Activated naive CD8-positive, alpha-beta T cell treated with anti-CD3 and anti-CD28 coated beads for 36 hours (primary cell): Measurements from ENCODE around the gene RFXANK. TPM values are rescaled to one million over a fixed set of nuclear protein-coding genes. Genes with fewer than 3 reads are reported as not detected.

Experiments used
- DNase-seq: peaks from one replicate; pipeline ENCODE4 v3.0.0; 2021
- H3K27ac Mint-ChIP-seq: one replicate; pipeline ENCODE4 v1.8.0; 2022; ENCODE audit warnings: mild to moderate bottlenecking, moderate library complexity, mixed read lengths
- H3K27me3 Mint-ChIP-seq: one replicate; pipeline ENCODE4 v1.8.0; 2022; ENCODE audit warnings: mild to moderate bottlenecking, mixed read lengths
- H3K36me3 Mint-ChIP-seq: one replicate; pipeline ENCODE4 v1.8.0; 2021; ENCODE audit warnings: mild to moderate bottlenecking, mixed read lengths
- H3K4me1 Mint-ChIP-seq: one replicate; pipeline ENCODE4 v1.8.0; 2021; ENCODE audit warnings: mixed read lengths
- H3K4me3 Mint-ChIP-seq: one replicate; pipeline ENCODE4 v1.8.0; 2022; ENCODE audit warnings: mild to moderate bottlenecking, moderate library complexity, mixed read lengths
- H3K9me3 Mint-ChIP-seq: one replicate; pipeline ENCODE4 v1.8.0; 2022; ENCODE audit warnings: mixed read lengths
- total RNA-seq, 2 experiments: library from RNA; stranded (reverse); gene quantifications; one replicate each; pipeline ENCODE4 v1.2.3, GENCODE V29; 2021

RFXANK gene
- total RNA-seq, 2 experiments from 2014 or later, result 84.6 to 85.4 TPM

DNA sequence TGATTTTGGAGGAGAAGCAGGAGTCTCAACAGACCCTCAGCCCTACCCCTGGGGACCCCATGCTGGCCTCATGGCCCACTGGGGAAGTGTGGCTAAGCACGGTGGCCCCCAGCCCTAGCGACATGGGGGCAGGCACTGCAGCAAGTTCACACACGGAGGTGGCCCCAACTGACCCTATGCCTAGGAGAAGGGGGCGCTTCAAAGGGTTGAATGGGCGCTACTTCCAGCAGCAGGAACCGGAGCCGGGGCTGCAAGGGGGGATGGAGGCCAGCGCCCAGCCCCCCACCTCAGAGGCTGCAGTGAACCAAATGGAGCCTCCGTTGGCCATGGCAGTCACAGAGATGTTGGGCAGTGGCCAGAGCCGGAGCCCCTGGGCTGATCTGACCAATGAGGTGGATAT is 34.6 kb downstream of the RFXANK start:
- DNase-seq, result no peak
- H3K4me3 Mint-ChIP-seq, result no peak overlapping the region
- no peak overlapping the region for H3K27ac Mint-ChIP-seq
- no peaks in the 10 kb centered on the region for H3K9me3 Mint-ChIP-seq
- no peaks in the 10 kb centered on the region for H3K36me3 Mint-ChIP-seq
- H3K4me1 Mint-ChIP-seq, result peaks cover 1% of the 10 kb centered on the region
- H3K27me3 Mint-ChIP-seq, result peaks cover 38% of the 10 kb centered on the region

- H3K27ac Mint-ChIP-seq, result no peak overlapping the region
- peaks cover 1% of the 10 kb centered on the region for H3K4me1 Mint-ChIP-seq
- DNase-seq, result no peak
- no peak overlapping the region for H3K4me3 Mint-ChIP-seq
- H3K9me3 Mint-ChIP-seq, result no peaks in the 10 kb centered on the region
- peaks cover 38% of the 10 kb centered on the region for H3K27me3 Mint-ChIP-seq
- H3K36me3 Mint-ChIP-seq, result no peaks in the 10 kb centered on the region
These were observed 35.2 kb downstream of the RFXANK start for GRCh38 chr19:19227217-19227616.

- DNase-seq, result no peak
- Mint-ChIP-seq H3K27ac (no peak overlapping the region), H3K36me3 (no peaks in the 10 kb centered on the region), H3K4me1 (peaks cover 1% of the 10 kb centered on the region), H3K4me3 (no peak overlapping the region), H3K27me3 (peaks cover 21% of the 10 kb centered on the region), H3K9me3 (peaks cover 5% of the 10 kb centered on the region)
These were observed 37.6 kb downstream of the RFXANK start for GRCh38 chr19:19229701-19230100.

DNA sequence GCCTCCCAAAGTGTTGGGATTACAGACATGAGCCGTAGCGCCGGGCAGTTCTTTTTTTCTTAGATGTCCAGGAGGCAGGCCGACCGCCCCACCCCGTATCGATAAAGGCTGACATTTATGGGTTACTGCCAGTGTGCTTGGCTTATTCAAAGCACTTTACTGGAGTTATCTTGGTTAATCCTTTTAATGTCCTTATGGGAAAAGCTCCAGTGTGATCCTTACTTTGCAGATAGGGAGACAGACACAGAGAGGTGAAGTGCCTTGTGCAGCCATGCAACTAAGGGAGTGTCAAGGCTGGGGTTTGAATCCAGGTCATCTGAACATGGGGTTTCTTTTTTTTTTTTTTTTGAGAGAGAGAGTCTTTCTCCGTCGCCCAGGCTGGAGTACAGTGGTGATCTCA is 38.9 kb downstream of the RFXANK start:
- H3K36me3 Mint-ChIP-seq, result no peaks in the 10 kb centered on the region
- no peak overlapping the region for H3K27ac Mint-ChIP-seq
- H3K4me3 Mint-ChIP-seq, result no peak overlapping the region

GRCh38 chr19:19232261-19232721 is 40.2 kb downstream of the RFXANK start:
- Mint-ChIP-seq H3K4me3 (no peak overlapping the region), H3K27me3 (peaks cover 19% of the 10 kb centered on the region), H3K27ac (no peak overlapping the region), H3K36me3 (no peaks in the 10 kb centered on the region), H3K9me3 (peaks cover 13% of the 10 kb centered on the region), H3K4me1 (no peaks in the 10 kb centered on the region)
- DNase-seq, result no peak

More for the DNA sequence above, 38.9 kb downstream of the RFXANK start:
- peaks cover 20% of the 10 kb centered on the region for H3K27me3 Mint-ChIP-seq
- H3K9me3 Mint-ChIP-seq, result peaks cover 8% of the 10 kb centered on the region
- no peaks in the 10 kb centered on the region for H3K4me1 Mint-ChIP-seq
- no peak for DNase-seq

- no peaks in the 10 kb centered on the region for H3K36me3 Mint-ChIP-seq
- no peaks in the 10 kb centered on the region for H3K4me1 Mint-ChIP-seq
- H3K4me3 Mint-ChIP-seq, result no peak overlapping the region
- no peak overlapping the region for H3K27ac Mint-ChIP-seq
- no peak for DNase-seq
- peaks cover 13% of the 10 kb centered on the region for H3K9me3 Mint-ChIP-seq
- peaks cover 17% of the 10 kb centered on the region for H3K27me3 Mint-ChIP-seq
These were observed 42.3 kb downstream of the RFXANK start for GRCh38 chr19:19234220-19234816.

GRCh38 chr19:19236173-19236572 is 44.1 kb downstream of the RFXANK start:
- no peaks in the 10 kb centered on the region for H3K4me1 Mint-ChIP-seq
- DNase-seq, result no peak
- peaks cover 13% of the 10 kb centered on the region for H3K9me3 Mint-ChIP-seq

GRCh38 chr19:19238126-19238894 is 46.3 kb downstream of the RFXANK start:
- DNase-seq, result no peak
- no peak overlapping the region for H3K27ac Mint-ChIP-seq
- H3K9me3 Mint-ChIP-seq, result peaks cover 13% of the 10 kb centered on the region
- no peaks in the 10 kb centered on the region for H3K36me3 Mint-ChIP-seq
- no peak overlapping the region for H3K4me3 Mint-ChIP-seq
- H3K4me1 Mint-ChIP-seq, result no peaks in the 10 kb centered on the region
- peaks cover 33% of the 10 kb centered on the region for H3K27me3 Mint-ChIP-seq

More at GRCh38 chr19:19236173-19236572, 44.1 kb downstream of the RFXANK start:
- Mint-ChIP-seq H3K36me3 (no peaks in the 10 kb centered on the region), H3K4me3 (no peak overlapping the region), H3K27me3 (peaks cover 33% of the 10 kb centered on the region), H3K27ac (no peak overlapping the region)

DNA sequence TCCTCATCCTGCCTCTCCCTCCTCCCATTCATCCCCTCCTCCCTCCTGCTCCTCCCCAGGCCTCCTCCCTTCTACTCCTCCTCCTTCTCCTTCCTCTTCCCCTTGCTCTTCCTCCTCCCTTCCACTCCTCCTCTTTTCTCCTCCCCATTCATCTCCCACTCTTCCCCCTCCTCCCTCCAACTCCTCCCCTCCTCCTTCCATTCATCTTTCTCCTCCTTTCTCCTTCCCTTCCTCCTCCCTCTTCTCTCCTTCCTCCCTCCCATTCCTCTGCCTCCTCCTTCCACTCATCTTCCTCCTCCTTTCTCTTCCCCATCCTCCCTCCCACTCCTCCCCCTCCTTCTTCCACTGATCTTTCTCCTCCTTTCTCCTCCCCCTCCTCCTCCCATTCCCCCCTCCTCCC is 47.6 kb downstream of the RFXANK start:
- peaks cover 8% of the 10 kb centered on the region for H3K9me3 Mint-ChIP-seq
- no peak overlapping the region for H3K4me3 Mint-ChIP-seq
- no peaks in the 10 kb centered on the region for H3K4me1 Mint-ChIP-seq
- H3K27me3 Mint-ChIP-seq, result peaks cover 33% of the 10 kb centered on the region
- H3K27ac Mint-ChIP-seq, result no peak overlapping the region
- DNase-seq, result no peak
- no peaks in the 10 kb centered on the region for H3K36me3 Mint-ChIP-seq

GRCh38 chr19:19240476-19240875 is 48.4 kb downstream of the RFXANK start:
- Mint-ChIP-seq H3K36me3 (no peaks in the 10 kb centered on the region), H3K4me3 (no peak overlapping the region), H3K27me3 (peaks cover 33% of the 10 kb centered on the region), H3K4me1 (no peaks in the 10 kb centered on the region), H3K27ac (no peak overlapping the region), H3K9me3 (peaks cover 8% of the 10 kb centered on the region)
- DNase-seq, result no peak

DNA sequence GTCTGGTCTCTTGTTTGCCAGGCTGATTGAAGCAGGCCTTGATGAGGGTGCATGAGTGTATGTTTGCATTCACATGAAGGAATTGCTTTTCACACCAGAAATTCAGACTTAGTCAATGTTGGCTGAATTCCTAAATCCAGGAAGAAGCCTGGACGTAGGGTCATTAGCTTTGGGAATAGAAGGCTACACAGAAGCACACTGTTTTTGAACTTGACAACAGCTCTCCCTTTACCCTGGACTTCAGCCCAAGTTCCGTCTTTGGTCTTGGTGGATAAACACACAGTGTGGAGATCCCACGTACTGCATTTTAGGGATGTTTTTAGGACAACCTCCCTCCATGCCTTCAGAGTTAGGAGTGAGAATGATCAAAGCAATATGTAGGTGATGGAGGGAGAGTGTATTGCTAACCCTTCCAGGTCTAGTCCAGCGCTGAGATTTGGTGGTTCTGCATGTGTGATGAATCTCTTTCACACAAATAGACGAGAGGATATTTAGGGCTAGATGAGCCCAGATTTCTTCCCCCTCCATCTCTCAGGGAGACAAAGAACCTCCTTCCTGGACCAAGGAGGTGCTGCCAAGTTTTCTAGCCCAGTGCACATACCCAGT is 58.2 kb downstream of the RFXANK start:
- no peak overlapping the region for H3K4me3 Mint-ChIP-seq
- no peaks in the 10 kb centered on the region for H3K9me3 Mint-ChIP-seq
- peaks cover 47% of the 10 kb centered on the region for H3K27me3 Mint-ChIP-seq
- H3K27ac Mint-ChIP-seq, result no peak overlapping the region
- no peaks in the 10 kb centered on the region for H3K4me1 Mint-ChIP-seq
- DNase-seq, result no peak
- H3K36me3 Mint-ChIP-seq, result no peaks in the 10 kb centered on the region

Other genes starting within 250 kb of the RFXANK start
- 10 to 100 TPM; 74.2 to 81.8 TPM for gene SUGP2, start 158.7 kb upstream of the RFXANK start, total RNA-seq
- gene ARMC6, start 158.7 kb upstream of the RFXANK start, total RNA-seq, result 10 to 100 TPM; 51.3 to 54.0 TPM
- gene SLC25A42, start 128.3 kb upstream of the RFXANK start, total RNA-seq, result 10 to 100 TPM in 1 of 2 experiments, 1 to 10 TPM in 1; 8.0 to 10.3 TPM
- 10 to 100 TPM; 24.2 to 25.8 TPM for gene TMEM161A, start 53.8 kb upstream of the RFXANK start, total RNA-seq
- gene MEF2B, start 22.0 kb upstream of the RFXANK start, total RNA-seq, result 1 to 10 TPM; 1.6 to 2.3 TPM
- gene BORCS8, start 106 bp upstream of the RFXANK start, total RNA-seq, result 10 to 100 TPM; 29.8 to 31.1 TPM
- gene NR2C2AP, start 11.2 kb downstream of the RFXANK start, total RNA-seq, result 10 to 100 TPM; 46.0 to 47.6 TPM
- not detected for gene NCAN, start 19.7 kb downstream of the RFXANK start, total RNA-seq
- not detected for gene TM6SF2, start 81.0 kb downstream of the RFXANK start, total RNA-seq
- gene SUGP1, start 128.3 kb downstream of the RFXANK start, total RNA-seq, result 10 to 100 TPM; 58.2 to 59.4 TPM
- gene MAU2, start 128.6 kb downstream of the RFXANK start, total RNA-seq, result 10 to 100 TPM; 39.5 to 39.9 TPM
- 100 to 1,000 TPM; 196 to 202 TPM for gene GATAD2A, start 213.4 kb downstream of the RFXANK start, total RNA-seq